ENCODE results near the gene ZNF446.

- no peak for TF ChIP-seq POLR2AphosphoS5 (IDR thresholded peaks at IDR 0.05; ENCODE audit: low read depth, low read length)
- TF ChIP-seq SIN3A (IDR thresholded peaks at IDR 0.05; ENCODE audit: borderline replicate concordance, insufficient read depth, low read length): no peak
- no peak for TF ChIP-seq REST (IDR thresholded peaks at IDR 0.05; ENCODE audit: insufficient read depth in 1 of 2, low read depth in 2 of 2, low read length in 2 of 2)
Observed at GRCh38 chr19:58456111-58456510, 20.0 kb upstream of the ZNF446 start.

All from PFSK-1 (cell line).